Astrocyte (in vitro differentiated cells and primary cell): ENCODE results near the gene CCDC74A. TPM values are rescaled to one million over a fixed set of nuclear protein-coding genes. Genes with fewer than 3 reads are reported as not detected.

Experiments
- DNase-seq: peaks from one replicate; pipeline ENCODE4 v3.0.0-alpha.2; 2010; ENCODE audit warnings: low read depth
- FAIRE-seq: peaks from 2 replicates; lab custom pipeline; 2011; peaks lifted over from hg19 to GRCh38; lab: Jason Lieb, UNC
- H2AFZ ChIP-seq: 2 replicates; pipeline ENCODE4 v1.6.0; 2012; ENCODE audit warnings: low read depth, low read length, inconsistent platforms
- H3K27ac ChIP-seq: 2 replicates; pipeline ENCODE4 v1.5.1; 2011; ENCODE audit warnings: low read depth, low read length, inconsistent platforms
- H3K27me3 ChIP-seq: 2 replicates; pipeline ENCODE4 v1.6.0; 2011; ENCODE audit warnings: low read length, inconsistent platforms; ENCODE audit not compliant: insufficient read depth
- H3K36me3 ChIP-seq: 2 replicates; pipeline ENCODE4 v1.5.1; 2011; ENCODE audit warnings: low read length, inconsistent platforms; ENCODE audit not compliant: insufficient read depth
- H3K4me1 ChIP-seq: 2 replicates; pipeline ENCODE4 v1.5.1; 2011; ENCODE audit warnings: low read length, inconsistent platforms; ENCODE audit not compliant: insufficient read depth
- H3K4me2 ChIP-seq: 2 replicates; pipeline ENCODE4 v1.6.0; 2012; ENCODE audit warnings: low read length, inconsistent platforms
- H3K4me3 ChIP-seq: 2 replicates; pipeline ENCODE4 v1.5.1; 2011; ENCODE audit warnings: low read depth, mild to moderate bottlenecking, low read length, inconsistent platforms; ENCODE audit not compliant: insufficient read depth
- H3K79me2 ChIP-seq: 2 replicates; pipeline ENCODE4 v1.6.0; 2012; ENCODE audit warnings: mild to moderate bottlenecking, low read length, inconsistent platforms; ENCODE audit not compliant: insufficient read depth
- H3K9ac ChIP-seq: 2 replicates; pipeline ENCODE4 v1.6.0; 2012; ENCODE audit warnings: mild to moderate bottlenecking, low read length, inconsistent platforms
- H3K9me3 ChIP-seq: 2 replicates; pipeline ENCODE4 v1.5.1; 2012; ENCODE audit warnings: low read depth, mild to moderate bottlenecking, low read length, inconsistent platforms; ENCODE audit not compliant: insufficient read depth
- H4K20me1 ChIP-seq: 2 replicates; pipeline ENCODE4 v1.6.0; 2012; ENCODE audit warnings: low read length, inconsistent platforms; ENCODE audit not compliant: insufficient read depth
- H3K27ac Mint-ChIP-seq: one replicate; pipeline ENCODE4 v1.8.0; 2021; ENCODE audit warnings: mild to moderate bottlenecking, mixed read lengths; ENCODE audit not compliant: unreplicated experiment
- H3K27me3 Mint-ChIP-seq: one replicate; pipeline ENCODE4 v1.8.0; 2021; ENCODE audit warnings: low read depth, mixed read lengths; ENCODE audit not compliant: unreplicated experiment
- H3K36me3 Mint-ChIP-seq: one replicate; pipeline ENCODE4 v1.8.0; 2021; ENCODE audit warnings: low read depth, mixed read lengths; ENCODE audit not compliant: unreplicated experiment
- H3K4me1 Mint-ChIP-seq: one replicate; pipeline ENCODE4 v1.8.0; 2021; ENCODE audit warnings: low read depth, mixed read lengths; ENCODE audit not compliant: unreplicated experiment
- H3K4me3 Mint-ChIP-seq: one replicate; pipeline ENCODE4 v1.8.0; 2021; ENCODE audit warnings: mild to moderate bottlenecking, moderate library complexity, mixed read lengths; ENCODE audit not compliant: unreplicated experiment
- H3K9me3 Mint-ChIP-seq: one replicate; pipeline ENCODE4 v1.8.0; 2021; ENCODE audit warnings: mild to moderate bottlenecking, mixed read lengths; ENCODE audit not compliant: unreplicated experiment
- CTCF ChIP-seq: IDR thresholded peaks from 2 replicates; pipeline ENCODE4 v1.5.1; 2011; ENCODE audit warnings: low read depth, mild to moderate bottlenecking, inconsistent platforms, low read length, moderate library complexity; ENCODE audit not compliant: insufficient read depth
- EZH2 ChIP-seq: IDR thresholded peaks from 2 replicates; pipeline ENCODE4 v1.6.1; 2012; ENCODE audit warnings: mild to moderate bottlenecking, low read length, inconsistent platforms; ENCODE audit not compliant: insufficient read depth
- total RNA-seq: library from RNA; stranded (reverse); gene quantifications from 2 replicates; pipeline ENCODE4 v1.2.1, GENCODE V29; 2021

Gene CCDC74A
- total RNA-seq, 1 donor from 2014 or later = 7.2 TPM

GRCh38 chr2:131552871-131553270 is 25.2 kb downstream of the CCDC74A start:
- Histone ChIP-seq H3K27me3 (no peaks in the 10 kb centered on the region), H2AFZ (no peak overlapping the region), H3K4me2 (no peak overlapping the region), H3K9ac (no peak overlapping the region), H3K79me2 (no peaks in the 10 kb centered on the region), H3K4me1 (no peaks in the 10 kb centered on the region), H3K9me3 (no peaks in the 10 kb centered on the region), H4K20me1 (no peaks in the 10 kb centered on the region), H3K27ac (no peak overlapping the region), H3K4me3 (no peak overlapping the region), H3K36me3 (no peaks in the 10 kb centered on the region)
- no peak overlapping the region for H3K4me3 Mint-ChIP-seq
- H3K27me3 Mint-ChIP-seq = peaks cover 6% of the 10 kb centered on the region
- FAIRE-seq (no peak), DNase-seq (no peak)
- no peak overlapping the region for H3K27ac Mint-ChIP-seq
- no peaks in the 10 kb centered on the region for H3K4me1 Mint-ChIP-seq
- TF ChIP-seq EZH2 = no peak
- no peak for TF ChIP-seq CTCF
- no peaks in the 10 kb centered on the region for H3K36me3 Mint-ChIP-seq
- no peaks in the 10 kb centered on the region for H3K9me3 Mint-ChIP-seq

GRCh38 chr2:131556998-131557397 is 29.3 kb downstream of the CCDC74A start:
- Histone ChIP-seq H3K4me2 (no peak overlapping the region), H2AFZ (no peak overlapping the region), H3K4me1 (no peaks in the 10 kb centered on the region), H3K27me3 (no peaks in the 10 kb centered on the region), H4K20me1 (no peaks in the 10 kb centered on the region), H3K9ac (no peak overlapping the region), H3K27ac (no peak overlapping the region), H3K4me3 (no peak overlapping the region), H3K36me3 (no peaks in the 10 kb centered on the region), H3K9me3 (no peaks in the 10 kb centered on the region), H3K79me2 (no peaks in the 10 kb centered on the region)
- peaks cover 8% of the 10 kb centered on the region for H3K27me3 Mint-ChIP-seq
- H3K36me3 Mint-ChIP-seq = no peaks in the 10 kb centered on the region
- TF ChIP-seq EZH2 = no peak
- TF ChIP-seq CTCF = no peak
- no peak overlapping the region for H3K4me3 Mint-ChIP-seq
- DNase-seq (no peak), FAIRE-seq (no peak)
- no peaks in the 10 kb centered on the region for H3K4me1 Mint-ChIP-seq
- H3K27ac Mint-ChIP-seq = no peak overlapping the region
- no peaks in the 10 kb centered on the region for H3K9me3 Mint-ChIP-seq

GRCh38 chr2:131557558-131558321 is 30.1 kb downstream of the CCDC74A start:
- Histone ChIP-seq H2AFZ (no peak overlapping the region), H4K20me1 (no peaks in the 10 kb centered on the region), H3K27me3 (no peaks in the 10 kb centered on the region), H3K4me2 (no peak overlapping the region), H3K9me3 (no peaks in the 10 kb centered on the region), H3K4me1 (no peaks in the 10 kb centered on the region), H3K36me3 (no peaks in the 10 kb centered on the region), H3K27ac (no peak overlapping the region), H3K79me2 (no peaks in the 10 kb centered on the region), H3K4me3 (no peak overlapping the region), H3K9ac (no peak overlapping the region)
- no peak for TF ChIP-seq CTCF
- no peak for TF ChIP-seq EZH2
- Mint-ChIP-seq H3K9me3 (peaks cover 2% of the 10 kb centered on the region), H3K27ac (no peak overlapping the region), H3K4me3 (no peak overlapping the region), H3K4me1 (no peaks in the 10 kb centered on the region), H3K36me3 (no peaks in the 10 kb centered on the region), H3K27me3 (peaks cover 7% of the 10 kb centered on the region)
- DNase-seq (no peak), FAIRE-seq (no peak)
